ENCODE data around the gene YAP1.

The YAP1 gene

GRCh38 chr11:102230186-102230585 is 119.9 kb downstream of the YAP1 start:
- no peak for TF ChIP-seq CTBP1 (IDR thresholded peaks at IDR 0.05; ENCODE audit: borderline replicate concordance)
- TF ChIP-seq HDGF (IDR thresholded peaks at IDR 0.05; ENCODE audit: borderline replicate concordance), result no peak
- TF ChIP-seq BHLHE40 (IDR thresholded peaks at IDR 0.05; ENCODE audit: borderline replicate concordance), result no peak
- TF ChIP-seq ELF4 (IDR thresholded peaks at IDR 0.05), result no peak
- TF ChIP-seq ZNF384 (IDR thresholded peaks at IDR 0.05), result no peak
- TF ChIP-seq FOXK2 (IDR thresholded peaks at IDR 0.05), result no peak
- no peak for TF ChIP-seq PKNOX1 (IDR thresholded peaks at IDR 0.05)
- no peak for TF ChIP-seq SP1 (IDR thresholded peaks at IDR 0.05)
- no peak for TF ChIP-seq NFRKB (IDR thresholded peaks at IDR 0.05)
- TF ChIP-seq TARDBP (IDR thresholded peaks at IDR 0.05), result no peak
- DNase-seq (ENCODE audit: extremely low spot score), result no peak
- CTCF ChIA-PET, result no interaction called here
- POLR2A ChIA-PET, result no interaction called here

- ChIA-PET CTCF (no interaction called here), POLR2A (no interaction called here)
- DNase-seq (ENCODE audit: extremely low spot score), result no peak
- no peak for TF ChIP-seq FOXM1 (IDR thresholded peaks at IDR 0.05; ENCODE audit: borderline replicate concordance)
- no peak for TF ChIP-seq L3MBTL2 (conservative IDR thresholded peaks at IDR 0.05)
- TF ChIP-seq BHLHE40 (IDR thresholded peaks at IDR 0.05; ENCODE audit: borderline replicate concordance), result no peak
- TF ChIP-seq TARDBP (IDR thresholded peaks at IDR 0.05), result no peak
- TF ChIP-seq HDGF (IDR thresholded peaks at IDR 0.05; ENCODE audit: borderline replicate concordance), result no peak
- no peak for TF ChIP-seq FOXA1 (IDR thresholded peaks at IDR 0.05)
These were observed 120.7 kb downstream of the YAP1 start for GRCh38 chr11:102230911-102231310.

- ChIA-PET POLR2A (no interaction called here), CTCF (interaction anchor here (0.9 kb wide), 1 partner anchor 19 kb away, joined by 3 read pairs; no protein-coding TSS in a partner anchor)
- DNase-seq (ENCODE audit: extremely low spot score), result no peak
- TF ChIP-seq PKNOX1 (IDR thresholded peaks at IDR 0.05) (no peak), FOXK2 (IDR thresholded peaks at IDR 0.05) (no peak), TARDBP (IDR thresholded peaks at IDR 0.05) (no peak), FOXA1 (IDR thresholded peaks at IDR 0.05) (no peak), BHLHE40 (IDR thresholded peaks at IDR 0.05; ENCODE audit: borderline replicate concordance) (no peak), ARNT (IDR thresholded peaks at IDR 0.05) (no peak)
These were observed 124.7 kb downstream of the YAP1 start for GRCh38 chr11:102234779-102235439.

DNA sequence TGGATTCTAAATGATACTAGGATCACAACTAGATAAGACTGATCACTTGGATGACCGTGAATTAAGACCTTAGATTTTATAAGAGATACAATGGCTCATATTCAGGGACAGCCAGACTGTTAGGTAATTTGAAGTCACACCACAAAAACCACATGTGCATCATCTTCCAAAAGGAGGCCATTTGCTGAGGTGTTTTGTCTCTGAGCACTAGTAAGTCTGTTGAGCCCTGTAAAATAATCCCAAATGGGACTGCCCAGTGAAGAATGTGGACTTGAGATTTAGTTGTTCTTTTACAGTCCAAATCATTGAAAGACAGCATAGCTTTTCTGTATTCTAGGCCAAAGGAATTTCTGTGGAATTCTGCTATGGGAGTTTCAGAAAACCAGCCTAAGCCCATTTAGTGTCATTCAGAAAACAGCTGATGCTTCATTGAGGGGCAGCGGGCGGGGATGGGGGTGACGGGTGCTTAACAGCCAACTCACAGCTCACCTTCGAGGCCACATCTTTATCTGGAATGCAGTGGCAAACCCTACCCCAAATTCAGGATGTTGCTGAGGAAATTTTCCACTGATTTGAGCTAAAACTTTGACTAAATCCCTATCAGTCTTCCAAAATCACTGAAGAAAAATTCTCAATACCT is 127.0 kb downstream of the YAP1 start:
- DNase-seq (ENCODE audit: extremely low spot score), result no peak
- POLR2A ChIA-PET, result no interaction called here
- no peak for TF ChIP-seq ARNT (IDR thresholded peaks at IDR 0.05)
- no peak for TF ChIP-seq ELF4 (IDR thresholded peaks at IDR 0.05)
- no peak for TF ChIP-seq ZNF384 (IDR thresholded peaks at IDR 0.05)
- TF ChIP-seq TARDBP (IDR thresholded peaks at IDR 0.05), result no peak
- no peak for TF ChIP-seq FOXK2 (IDR thresholded peaks at IDR 0.05)
- no peak for TF ChIP-seq FOXM1 (IDR thresholded peaks at IDR 0.05; ENCODE audit: borderline replicate concordance)
- TF ChIP-seq L3MBTL2 (conservative IDR thresholded peaks at IDR 0.05), result no peak
- no peak for TF ChIP-seq BHLHE40 (IDR thresholded peaks at IDR 0.05; ENCODE audit: borderline replicate concordance)
- TF ChIP-seq HDGF (IDR thresholded peaks at IDR 0.05; ENCODE audit: borderline replicate concordance), result no peak
- no peak for TF ChIP-seq NFRKB (IDR thresholded peaks at IDR 0.05)
- TF ChIP-seq LEF1 (IDR thresholded peaks at IDR 0.05; ENCODE audit: borderline replicate concordance), result no peak
- CTCF ChIA-PET, result no interaction called here

GRCh38 chr11:102238391-102238821 is 128.2 kb downstream of the YAP1 start:
- DNase-seq (ENCODE audit: extremely low spot score), result no peak
- POLR2A ChIA-PET, result no interaction called here
- CTCF ChIA-PET, result no interaction called here
- TF ChIP-seq SUZ12 (IDR thresholded peaks at IDR 0.05) (no peak), FOXM1 (IDR thresholded peaks at IDR 0.05; ENCODE audit: borderline replicate concordance) (no peak), SP1 (IDR thresholded peaks at IDR 0.05) (no peak), BHLHE40 (IDR thresholded peaks at IDR 0.05; ENCODE audit: borderline replicate concordance) (no peak), FOXA1 (IDR thresholded peaks at IDR 0.05) (no peak), PKNOX1 (IDR thresholded peaks at IDR 0.05) (no peak), NFRKB (IDR thresholded peaks at IDR 0.05) (no peak), LEF1 (IDR thresholded peaks at IDR 0.05; ENCODE audit: borderline replicate concordance) (no peak), TARDBP (IDR thresholded peaks at IDR 0.05) (no peak), CTBP1 (IDR thresholded peaks at IDR 0.05; ENCODE audit: borderline replicate concordance) (no peak), HDGF (IDR thresholded peaks at IDR 0.05; ENCODE audit: borderline replicate concordance) (no peak)

GRCh38 chr11:102239448-102239847 is 129.2 kb downstream of the YAP1 start:
- TF ChIP-seq BHLHE40 (IDR thresholded peaks at IDR 0.05; ENCODE audit: borderline replicate concordance) (no peak), ZNF384 (IDR thresholded peaks at IDR 0.05) (no peak), CTBP1 (IDR thresholded peaks at IDR 0.05; ENCODE audit: borderline replicate concordance) (no peak), HDGF (IDR thresholded peaks at IDR 0.05; ENCODE audit: borderline replicate concordance) (no peak), TARDBP (IDR thresholded peaks at IDR 0.05) (no peak), FOXA1 (IDR thresholded peaks at IDR 0.05) (no peak), L3MBTL2 (conservative IDR thresholded peaks at IDR 0.05) (no peak), PKNOX1 (IDR thresholded peaks at IDR 0.05) (no peak), ARNT (IDR thresholded peaks at IDR 0.05) (no peak), LEF1 (IDR thresholded peaks at IDR 0.05; ENCODE audit: borderline replicate concordance) (no peak), FOXK2 (IDR thresholded peaks at IDR 0.05) (no peak), NFRKB (IDR thresholded peaks at IDR 0.05) (no peak), SP1 (IDR thresholded peaks at IDR 0.05) (no peak), ELF4 (IDR thresholded peaks at IDR 0.05) (no peak), FOXM1 (IDR thresholded peaks at IDR 0.05; ENCODE audit: borderline replicate concordance) (no peak)
- no peak for DNase-seq (ENCODE audit: extremely low spot score)
- ChIA-PET POLR2A (no interaction called here), CTCF (no interaction called here)
